ENCODE data around the gene A1BG. TPM values are rescaled to one million over a fixed set of nuclear protein-coding genes. Genes with fewer than 3 reads are reported as not detected.
"Not testable (repeated sequence)": the region's sequence is repeated elsewhere in the genome, so short reads cannot be mapped to it uniquely, and the experiment has no call there.

Gene A1BG
- total RNA-seq, 1 donor from 2014 or later, result 0.94 TPM

- no peak for DNase-seq
Observed at GRCh38 chr19:58385891-58386575, 32.7 kb upstream of the A1BG start.

- DNase-seq, result no peak
Observed at GRCh38 chr19:58385313-58385890, 32.1 kb upstream of the A1BG start.

- no peak for DNase-seq
Observed at GRCh38 chr19:58382997-58383603, 29.8 kb upstream of the A1BG start.

GRCh38 chr19:58381460-58382212 lies 28.3 kb upstream of the A1BG start:
- DNase-seq, result no peak

DNA sequence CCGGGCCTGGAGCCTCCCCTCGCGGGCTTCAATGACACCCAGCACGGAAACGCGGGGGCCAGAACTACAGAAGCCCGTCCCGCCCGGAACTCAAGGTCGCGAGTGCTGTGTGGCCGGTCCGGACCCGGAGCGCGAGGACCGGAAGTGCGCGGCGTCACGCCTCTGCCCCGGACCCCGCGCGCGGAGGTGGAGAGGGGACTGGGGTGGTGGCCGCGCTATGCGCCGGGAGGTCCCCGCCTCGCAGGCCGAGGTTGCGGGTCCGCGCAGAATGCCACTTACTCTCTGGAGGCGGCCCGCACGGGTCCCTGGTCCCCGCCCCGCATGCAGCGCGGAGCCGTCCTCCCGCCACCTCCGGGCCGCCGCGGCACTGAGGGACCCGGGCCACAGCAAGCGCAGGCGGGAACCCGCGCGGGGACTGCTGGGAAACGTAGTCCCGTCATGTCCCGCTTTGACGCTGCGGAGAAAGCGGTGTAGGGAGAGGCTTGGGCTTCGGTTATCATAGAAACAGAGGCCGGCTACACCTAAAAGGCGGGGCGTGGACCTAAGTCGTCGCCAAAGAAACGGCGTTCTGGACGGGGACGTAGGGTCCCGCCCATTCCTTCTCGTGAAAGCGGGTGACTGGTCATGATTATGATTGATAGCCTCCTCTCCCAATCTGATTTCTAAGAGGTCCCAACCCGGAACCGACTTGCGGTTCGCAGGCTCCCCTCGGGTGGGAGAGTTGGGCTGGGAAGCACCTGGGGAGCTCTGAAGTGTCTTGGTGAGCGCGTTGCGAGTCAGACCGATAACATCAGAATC lies 27.6 kb upstream of the A1BG start, which contains the start of gene ZNF837:
ZNF837 (minus strand) TSS at position 369 of the 798 bp plus-strand sequence. CDS start 11,698 bp downstream, outside the sequence.
- DNase-seq, result peak; percentile 99

DNA sequence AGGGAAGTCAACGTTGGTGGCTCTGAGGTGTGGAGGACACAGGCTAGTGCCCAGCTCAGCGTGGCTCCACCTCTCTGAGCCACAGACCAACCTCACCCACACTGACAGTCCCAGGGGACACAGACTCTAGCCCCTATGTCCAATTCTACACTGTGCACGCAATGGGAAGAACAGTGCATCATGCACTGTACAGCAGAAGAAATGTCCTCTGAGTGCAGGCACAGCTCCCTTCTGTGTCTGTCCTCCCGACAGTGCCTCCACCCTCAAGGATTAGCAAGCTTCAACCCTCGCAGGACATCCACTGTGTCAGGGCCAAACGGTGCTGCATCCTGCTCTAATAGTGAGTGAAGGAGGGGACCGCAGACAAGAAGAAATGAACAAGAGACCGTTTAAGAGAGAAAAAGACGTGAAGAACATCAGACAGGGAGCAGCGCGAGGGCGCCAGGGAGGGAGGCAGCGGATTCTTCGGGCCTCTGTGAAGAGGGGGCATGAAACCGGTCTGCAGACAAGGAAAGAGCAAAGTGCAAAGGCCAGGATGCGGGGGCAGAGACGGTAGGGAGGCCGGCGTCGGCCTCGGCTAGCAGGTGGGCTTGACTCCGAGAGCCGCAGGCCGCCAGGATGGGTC lies 26.9 kb upstream of the A1BG start:
- no peak for DNase-seq

GRCh38 chr19:58379246-58379645 lies 26.0 kb upstream of the A1BG start:
- no peak for DNase-seq

- DNase-seq, result not testable (repeated sequence)
Observed at GRCh38 chr19:58376724-58377123, 23.4 kb upstream of the A1BG start.

GRCh38 chr19:58374200-58374599 lies 20.9 kb upstream of the A1BG start:
- DNase-seq, result no peak

DNA sequence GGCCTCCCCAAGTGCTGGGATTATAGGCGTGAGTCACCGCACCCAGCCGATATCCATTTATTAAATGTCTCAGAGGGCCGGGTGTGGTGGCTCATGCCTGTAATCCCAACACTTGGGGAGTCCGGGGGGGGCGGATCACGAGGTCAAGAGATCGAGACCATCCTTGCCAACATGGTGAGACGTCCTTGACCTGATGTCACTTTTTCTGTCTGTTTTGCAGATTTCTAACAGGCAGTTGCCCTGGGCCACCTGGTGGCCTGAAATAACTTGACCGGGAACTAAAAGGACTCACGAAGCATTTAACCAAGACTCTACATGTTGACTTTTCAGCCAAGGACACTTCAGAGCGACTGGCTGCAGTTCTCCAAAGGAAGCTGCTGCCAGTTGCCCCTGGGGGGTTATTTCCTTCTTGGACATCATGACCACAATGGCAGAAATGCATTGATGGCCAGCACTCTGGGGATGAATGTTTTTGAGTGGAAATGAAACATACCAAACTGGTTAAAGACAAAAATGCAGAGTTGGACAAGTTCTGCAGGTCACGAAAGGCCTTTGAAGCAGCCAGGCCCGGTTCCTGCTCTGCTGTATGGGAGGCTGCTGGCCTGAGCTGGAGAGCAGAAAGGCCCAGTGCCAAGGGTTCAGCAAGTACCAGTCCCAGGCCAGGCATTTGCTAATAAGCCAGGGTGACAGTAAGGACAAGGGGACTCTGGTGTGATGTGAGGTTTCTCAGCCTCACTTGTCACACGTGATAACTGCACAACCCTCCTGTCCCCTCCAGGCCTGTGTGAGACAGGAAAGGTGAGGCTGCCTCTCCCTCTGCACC lies 19.2 kb upstream of the A1BG start:
- no peak for DNase-seq

DNA sequence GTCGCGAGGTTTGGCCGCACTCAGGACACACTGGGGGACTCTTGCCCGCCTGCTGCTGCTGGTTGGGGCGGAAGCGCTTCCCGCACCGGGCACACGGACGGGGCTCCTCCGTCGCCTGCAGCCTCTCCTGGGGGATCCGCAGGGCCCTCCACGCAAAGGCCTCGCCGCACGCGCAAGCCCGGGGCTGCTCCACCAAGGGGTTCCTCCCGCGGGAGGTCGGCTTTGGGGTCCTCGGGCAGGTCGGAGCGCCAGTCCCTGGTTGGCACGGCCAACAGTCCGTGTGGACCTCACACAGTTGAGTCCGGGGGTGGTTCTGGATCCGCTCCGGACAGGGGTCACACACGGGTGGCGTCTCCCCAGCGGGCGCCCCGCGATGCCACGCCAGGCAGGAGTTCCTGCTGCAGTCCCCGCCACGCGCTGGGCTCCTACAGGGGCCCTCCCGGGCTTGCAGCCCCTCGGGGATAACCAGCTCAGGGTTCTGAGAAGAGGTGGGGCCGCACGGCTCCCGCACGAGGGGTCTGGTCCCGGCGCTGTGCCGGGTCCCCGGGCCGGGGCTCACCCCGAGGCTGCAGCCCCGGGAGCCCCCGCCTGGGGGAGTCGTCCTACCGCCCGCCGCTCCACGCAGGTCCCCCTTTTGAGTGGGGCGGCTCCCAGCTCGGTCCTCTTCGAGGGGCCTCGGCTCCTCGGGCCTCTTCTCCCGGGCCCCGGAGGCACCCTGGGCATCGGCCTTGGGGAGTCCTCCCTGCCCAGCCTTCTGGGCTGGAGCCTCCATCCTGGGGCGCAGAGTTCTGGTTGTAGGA lies 15.5 kb upstream of the A1BG start:
- no peak for DNase-seq

- DNase-seq, result no peak
Observed at GRCh38 chr19:58367698-58368454, 14.6 kb upstream of the A1BG start.

- DNase-seq, result no peak
Observed at GRCh38 chr19:58366585-58367430, 13.5 kb upstream of the A1BG start.

GRCh38 chr19:58364146-58364545 lies 10.9 kb upstream of the A1BG start:
- no peak for DNase-seq

DNA sequence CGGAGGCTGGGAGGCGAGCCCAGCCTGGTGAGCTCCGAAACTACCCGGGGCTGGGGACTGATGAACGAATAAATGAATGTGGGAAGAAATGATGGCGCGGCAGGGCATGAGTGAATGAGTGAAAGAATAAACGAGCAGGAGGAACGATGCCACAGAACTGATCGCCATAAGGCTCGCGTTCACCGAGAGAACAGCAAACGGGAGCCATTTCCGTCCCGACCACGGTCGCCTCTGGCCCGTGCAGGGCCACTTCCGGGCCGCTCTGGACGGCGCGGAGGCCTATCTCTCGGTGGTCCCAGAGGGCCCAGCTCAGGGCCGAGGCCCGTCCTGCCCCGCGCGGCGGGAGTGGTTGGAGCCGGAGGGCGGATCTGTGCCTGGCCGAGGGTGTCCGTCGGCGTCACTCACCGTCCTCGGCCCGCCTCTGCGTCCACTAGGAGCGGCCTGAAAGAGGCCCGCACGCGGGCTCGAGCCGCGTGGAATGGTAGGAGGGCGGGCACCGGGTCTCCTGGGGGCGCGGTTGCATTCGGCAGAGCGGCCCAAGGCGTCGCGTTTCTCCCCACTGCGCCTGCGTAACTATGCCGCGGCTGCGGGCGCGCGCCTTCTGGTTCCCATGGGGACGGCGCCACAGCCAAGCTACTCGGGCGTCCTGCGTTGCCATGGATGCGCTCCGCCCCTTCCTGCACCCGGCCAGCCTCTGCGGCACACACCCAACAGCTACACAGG lies 9.1 kb upstream of the A1BG start, which contains the start of gene ZNF497:
ZNF497 (minus strand) TSS at position 480 of the 723 bp plus-strand sequence. CDS start 5,116 bp downstream, outside the sequence.
- DNase-seq, result peak; percentile 97

DNA sequence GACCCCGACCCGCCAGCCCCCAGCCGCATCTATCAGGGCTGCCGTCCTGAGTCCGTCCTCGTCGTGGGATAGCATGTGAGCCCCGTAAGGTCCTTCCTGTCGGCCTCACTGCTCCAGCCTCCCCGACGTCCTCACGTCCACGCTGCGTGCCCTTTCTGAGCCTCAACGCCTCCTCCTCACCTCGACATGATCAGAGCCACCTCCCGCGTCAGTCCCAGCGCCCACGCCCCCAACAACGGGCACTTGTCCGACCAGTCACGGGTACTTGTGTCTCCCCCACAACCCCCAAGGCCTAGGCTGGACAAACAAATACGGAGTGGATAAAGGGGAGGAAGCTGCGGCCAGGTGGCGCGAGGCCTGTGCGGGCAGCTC lies 8.6 kb upstream of the A1BG start:
- DNase-seq, result no peak

- no peak for DNase-seq
Observed at GRCh38 chr19:58357481-58358145, 4.3 kb upstream of the A1BG start.
